Pancreas (tissue), 10 donors: ENCODE measurements around the gene CACNA1H. TPM values are rescaled to one million over a fixed set of nuclear protein-coding genes. Genes with fewer than 3 reads are reported as not detected.

Source experiments
- ATAC-seq, 4 donors: fragments of 200-7000 bp; cut with Tn5 transposase; one replicate each; pipeline versions ENCODE4 v1.8.0 to v1.9.1; 2020; ENCODE audit warnings: mild to moderate bottlenecking in 4 of 4, moderate library complexity in 4 of 4
- DNase-seq, 6 donors: peaks; one replicate each; pipeline ENCODE4 v3.0.0-alpha.2; 2020
- FAIRE-seq: peaks from 2 replicates; lab custom pipeline; 2012; peaks lifted over from hg19 to GRCh38; lab: Jason Lieb, UNC
- H3K27ac ChIP-seq, 4 donors: fragments of 200-600 bp; sonication (generic); 1 replicate in 3 of 4; 2 replicates in 1 of 4; pipeline versions ENCODE4 v1.5.0 to v1.8.0; 2020
- H3K27me3 ChIP-seq, 4 donors: fragments of 200-600 bp; one replicate each; pipeline ENCODE4 v1.8.0; 2021
- H3K36me3 ChIP-seq, 3 donors: fragments of 200-600 bp; sonication (generic) in 1 of 3; one replicate each; pipeline versions ENCODE4 v1.5.0 to v1.8.0; 2020 to 2021
- H3K4me1 ChIP-seq, 3 donors: fragments of 200-600 bp; one replicate each; pipeline ENCODE4 v1.8.0; 2021
- H3K4me3 ChIP-seq, 4 donors: fragments of 200-600 bp; sonication (generic) in 2 of 4; one replicate each; pipeline versions ENCODE4 v1.5.0 to v1.8.0; 2020 to 2021
- H3K9me3 ChIP-seq, 4 donors: fragments of 200-600 bp; one replicate each; pipeline ENCODE4 v1.8.0; 2021
- CTCF ChIP-seq, 4 donors: fragments of 200-600 bp; sonication (generic) in 3 of 4; IDR thresholded peaks; one replicate each; pipeline versions ENCODE4 v1.5.0 to v1.8.0; 2021; ENCODE audit warnings: antibody characterized with exemption in 4 of 4
- WGBS, 2 donors: extraction: QIAGEN DNeasy Blood & Tissue Kit; methylation state at CpG; one replicate each; pipeline ENCODE4 v1.1.7; 2013; 5-methylcytosine and 5-hydroxymethylcytosine counted together
- intact Hi-C, 3 donors: fragments of 100-400 bp; cut with DNase I; formaldehyde crosslinking; loops; one replicate each; pipeline versions ENCODE4 v1.11.1 to v1.14.2; 2022
- polyA plus RNA-seq, 2 donors: library from polyadenylated mRNA; stranded (reverse); fragments of 200-250 nt; gene quantifications; one replicate each; pipeline ENCODE4 v1.2.3, GENCODE V29; 2013
- total RNA-seq, 6 donors: library from RNA; stranded (reverse); fragmentation: NEBNext Ultra II Directional in 4 of 6; extraction: Animal tissue kit (Norgen Biotek cat#: 25700) in 4 of 6; gene quantifications; one replicate each; pipeline versions ENCODE4 v1.2.1 to v1.2.4, GENCODE V29; 2021 to 2023
- donor health status: healthy with polysubstance abuse.
- donor health status: DM: no; HTN: no; CAD: no; lungs with moderate emphysema.
- donor health status: DM: no; HTN: no; CAD: no.
- donor health status: control.
- donor health status: control.
- donor health status: Bipolar disorder and iron deficiency.
- donor health status: DM: yes; HTN: yes; CAD: no.
- donor health status: DM: no; HTN: no; CAD: no.
- donor health status: DM: no; HTN: no; CAD: no.
- donor health status: DM: yes; HTN: yes; CAD: no.

The CACNA1H gene
- total and polyA plus RNA-seq, 8 donors, result 2.5 to 20.5 (median 4.9) TPM

GRCh38 chr16:1132431-1132830, 20.5 kb upstream of the CACNA1H start:
- no peaks in the 10 kb centered on the region for H3K9me3 ChIP-seq
- WGBS, 2 donors, result 81 to 84% methylated on average over 15 of the region's 15 CpGs
- H3K36me3 ChIP-seq, result no peaks in the 10 kb centered on the region
- no peak for TF ChIP-seq CTCF (IDR thresholded peaks at IDR 0.05)
- ATAC-seq (no peak), DNase-seq (no peak), FAIRE-seq (no peak)
- H3K4me1 ChIP-seq, result peaks cover 21 to 28% (median 21%) of the 10 kb centered on the region in 3 donors
- no peak overlapping the region for H3K4me3 ChIP-seq
- no peak overlapping the region for H3K27ac ChIP-seq
- no peaks in the 10 kb centered on the region for H3K27me3 ChIP-seq
- intact Hi-C loops, result no loop called here

- no peak for ATAC-seq
- TF ChIP-seq CTCF (IDR thresholded peaks at IDR 0.05), result no peak
- 88% methylated on average over 18 of the region's 18 CpGs for WGBS, 2 donors
- Histone ChIP-seq H3K9me3 (no peaks in the 10 kb centered on the region), H3K4me3 (no peak overlapping the region), H3K36me3 (no peaks in the 10 kb centered on the region), H3K27me3 (no peaks in the 10 kb centered on the region), H3K4me1 (peaks cover 21 to 28% (median 21%) of the 10 kb centered on the region in 3 donors), H3K27ac (no peak overlapping the region)
- FAIRE-seq, result no peak
- no peak for DNase-seq
- intact Hi-C loops, result no loop called here
Observed at GRCh38 chr16:1133271-1133670, 19.6 kb upstream of the CACNA1H start.

- Histone ChIP-seq H3K4me3 (no peak overlapping the region), H3K27me3 (no peaks in the 10 kb centered on the region), H3K4me1 (peaks cover 21 to 28% (median 21%) of the 10 kb centered on the region in 3 donors), H3K27ac (peak overlapping the region in 1 of 4 donors; percentile 11), H3K36me3 (no peaks in the 10 kb centered on the region), H3K9me3 (no peaks in the 10 kb centered on the region)
- intact Hi-C loops, result no loop called here
- TF ChIP-seq CTCF (IDR thresholded peaks at IDR 0.05), result no peak
- FAIRE-seq (no peak), DNase-seq (no peak), ATAC-seq (peak; percentile 28 to 50 (median 39))
- 51 to 60% methylated on average over 26 to 30 of the region's 30 CpGs for WGBS, 2 donors
Observed at GRCh38 chr16:1133810-1134520, 18.9 kb upstream of the CACNA1H start.

- Histone ChIP-seq H3K27me3 (no peaks in the 10 kb centered on the region), H3K4me1 (peaks cover 21 to 28% (median 21%) of the 10 kb centered on the region in 3 donors), H3K27ac (peak overlapping the region in 1 of 4 donors; percentile 13), H3K36me3 (no peaks in the 10 kb centered on the region), H3K9me3 (no peaks in the 10 kb centered on the region), H3K4me3 (no peak overlapping the region)
- peak in 4 of 6 donors; percentile 36 to 68 (median 57) for DNase-seq
- FAIRE-seq, result no peak
- peak; percentile 55 to 80 (median 68) for ATAC-seq
- intact Hi-C loops, result no loop called here
- TF ChIP-seq CTCF (IDR thresholded peaks at IDR 0.05), result no peak
- 14 to 15% methylated on average over 29 to 30 of the region's 30 CpGs for WGBS, 2 donors
Observed at GRCh38 chr16:1134776-1135458, 18.0 kb upstream of the CACNA1H start.
